GM10266 (cell line): ENCODE results near the gene RIPOR1.

ENCODE experiments used
- DNase-seq: peaks from one replicate; pipeline ENCODE4 v3.0.0; 2012; ENCODE audit errors: extremely low spot score
- TF ChIP-seq, protein P1 (sequence below): IDR thresholded peaks from 2 replicates; pipeline ENCODE4 v1.5.1; 2012; ENCODE audit warnings: mild to moderate bottlenecking, low read depth; ENCODE audit not compliant: control insufficient read depth, insufficient read depth; ENCODE audit errors: missing control alignments

The RIPOR1 gene

DNA sequence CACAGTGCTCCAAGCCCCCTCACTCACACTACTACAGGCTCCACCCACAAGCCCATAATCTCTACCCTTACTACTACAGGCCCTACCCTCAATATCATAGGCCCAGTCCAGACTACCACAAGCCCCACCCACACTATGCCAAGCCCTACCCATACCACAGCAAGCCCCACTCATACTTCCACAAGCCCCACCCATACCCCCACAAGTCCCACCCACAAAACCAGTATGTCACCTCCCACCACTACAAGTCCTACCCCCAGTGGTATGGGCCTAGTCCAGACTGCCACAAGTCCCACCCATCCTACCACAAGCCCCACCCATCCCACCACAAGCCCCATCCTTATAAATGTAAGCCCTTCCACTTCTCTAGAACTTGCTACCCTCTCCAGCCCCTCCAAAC, 13.8 kb downstream of the RIPOR1 start:
- TF ChIP-seq, protein P1, sequence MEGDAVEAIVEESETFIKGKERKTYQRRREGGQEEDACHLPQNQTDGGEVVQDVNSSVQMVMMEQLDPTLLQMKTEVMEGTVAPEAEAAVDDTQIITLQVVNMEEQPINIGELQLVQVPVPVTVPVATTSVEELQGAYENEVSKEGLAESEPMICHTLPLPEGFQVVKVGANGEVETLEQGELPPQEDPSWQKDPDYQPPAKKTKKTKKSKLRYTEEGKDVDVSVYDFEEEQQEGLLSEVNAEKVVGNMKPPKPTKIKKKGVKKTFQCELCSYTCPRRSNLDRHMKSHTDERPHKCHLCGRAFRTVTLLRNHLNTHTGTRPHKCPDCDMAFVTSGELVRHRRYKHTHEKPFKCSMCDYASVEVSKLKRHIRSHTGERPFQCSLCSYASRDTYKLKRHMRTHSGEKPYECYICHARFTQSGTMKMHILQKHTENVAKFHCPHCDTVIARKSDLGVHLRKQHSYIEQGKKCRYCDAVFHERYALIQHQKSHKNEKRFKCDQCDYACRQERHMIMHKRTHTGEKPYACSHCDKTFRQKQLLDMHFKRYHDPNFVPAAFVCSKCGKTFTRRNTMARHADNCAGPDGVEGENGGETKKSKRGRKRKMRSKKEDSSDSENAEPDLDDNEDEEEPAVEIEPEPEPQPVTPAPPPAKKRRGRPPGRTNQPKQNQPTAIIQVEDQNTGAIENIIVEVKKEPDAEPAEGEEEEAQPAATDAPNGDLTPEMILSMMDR, result no peak
- peak; percentile 82 for DNase-seq

GRCh38 chr16:67543036-67543435, 14.4 kb downstream of the RIPOR1 start:
- no peak for DNase-seq
- TF ChIP-seq, protein P1, result no peak

DNA sequence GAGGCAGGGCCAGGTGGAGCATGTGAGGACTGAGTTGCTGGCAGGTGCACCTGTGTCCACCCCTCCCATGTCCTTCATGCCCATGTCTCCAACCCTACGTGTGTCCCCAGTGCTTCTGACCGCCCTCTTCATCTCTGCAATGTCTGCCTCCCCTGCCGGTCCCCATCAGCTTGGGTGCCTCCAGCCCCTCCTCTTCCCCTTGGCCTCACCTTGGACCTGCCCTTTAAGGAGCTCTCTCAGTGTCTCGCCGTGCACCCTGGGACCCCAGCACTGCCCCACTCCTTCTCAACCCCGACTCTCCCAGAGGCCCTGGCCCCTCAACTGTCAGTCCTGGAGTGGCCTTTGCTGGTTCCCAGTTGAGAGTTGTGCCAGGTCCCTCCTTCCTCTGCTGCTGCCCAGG, 15.0 kb downstream of the RIPOR1 start:
- no peak for DNase-seq
- TF ChIP-seq, protein P1, result no peak

GRCh38 chr16:67544329-67544841, 15.8 kb downstream of the RIPOR1 start:
- TF ChIP-seq, protein P1, result peak; percentile 8

GRCh38 chr16:67544844-67545664, 16.4 kb downstream of the RIPOR1 start:
- DNase-seq, result no peak
- TF ChIP-seq, protein P1, result no peak

More at GRCh38 chr16:67544329-67544841, 15.8 kb downstream of the RIPOR1 start:
- no peak for DNase-seq

GRCh38 chr16:67545665-67546024, 17.0 kb downstream of the RIPOR1 start:
- no peak for DNase-seq

More at GRCh38 chr16:67545665-67546024, 17.0 kb downstream of the RIPOR1 start:
- TF ChIP-seq, protein P1, result no peak
